ENCODE data around the gene LYSMD4.

Gene LYSMD4

DNA sequence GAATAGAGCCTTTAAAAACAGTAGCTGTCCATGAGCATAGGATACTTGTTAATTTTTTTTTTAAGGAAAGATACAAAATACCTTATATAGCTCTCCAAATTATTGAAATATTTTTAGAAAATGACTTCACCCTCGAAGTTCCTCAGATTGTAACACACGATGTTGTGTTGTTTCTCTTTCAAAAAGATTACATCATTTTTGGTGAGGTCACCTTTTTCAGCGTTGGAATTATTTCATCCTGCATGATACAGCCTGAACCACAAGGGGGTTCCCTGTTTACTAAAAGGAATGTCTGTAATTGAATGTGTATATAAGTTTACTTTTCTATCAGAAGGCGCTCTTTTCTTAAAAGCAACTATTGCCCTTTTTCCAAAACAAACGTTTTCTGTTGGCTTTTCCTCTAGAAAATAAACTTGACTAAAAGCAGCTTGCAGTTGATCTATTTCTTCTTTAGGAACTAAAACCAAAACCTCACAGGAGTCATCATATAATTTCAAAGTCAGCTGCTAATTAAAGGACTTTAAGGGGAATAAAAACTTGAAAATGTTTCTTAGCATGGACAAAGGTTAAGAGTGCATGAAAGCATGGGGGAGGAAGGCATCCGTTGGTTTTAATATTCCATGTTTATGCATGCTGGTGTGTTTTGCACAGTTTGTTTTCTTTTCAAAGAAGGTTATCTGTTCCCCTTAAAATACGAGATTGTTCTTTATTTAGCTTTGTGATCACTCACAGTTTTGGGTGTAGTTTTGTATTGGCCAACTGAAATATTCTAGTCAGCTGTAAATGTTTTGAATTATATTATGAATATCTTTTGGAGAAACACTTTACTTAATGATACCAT is 29.4 kb downstream of the LYSMD4 start:
- no peak for DNase-seq

DNA sequence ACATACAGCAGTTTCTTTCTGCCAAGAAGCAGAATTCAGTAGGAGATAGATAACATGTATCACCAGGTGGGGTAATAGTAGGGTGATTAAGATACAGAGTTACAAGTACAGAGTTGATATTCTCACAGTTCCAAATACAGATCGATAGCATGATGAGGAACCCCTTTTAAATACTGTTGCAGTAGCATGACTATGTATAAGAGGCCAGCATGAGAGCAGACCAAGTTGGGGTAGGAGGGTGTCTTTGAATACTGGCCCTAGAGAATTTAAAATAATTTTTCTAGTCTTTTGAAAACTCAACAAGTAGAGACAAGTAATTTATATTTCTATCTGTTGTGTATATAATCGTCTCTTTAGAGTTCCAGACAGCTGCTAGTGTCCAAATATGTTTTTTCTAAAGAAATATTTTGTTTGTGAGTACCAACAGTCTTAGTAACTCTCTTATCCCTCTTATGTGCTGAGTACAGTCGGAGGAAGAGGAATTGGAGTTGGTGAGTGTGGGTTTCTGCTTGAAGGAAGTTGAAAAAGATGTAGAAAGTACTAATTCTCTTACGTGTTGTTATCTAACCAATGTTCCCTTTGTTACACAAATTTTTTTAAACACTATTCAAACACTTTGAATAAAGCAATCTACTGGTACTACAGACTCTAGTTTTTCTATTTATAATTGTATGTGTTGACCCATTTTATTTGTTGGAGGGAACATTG is 30.2 kb downstream of the LYSMD4 start:
- no peak for DNase-seq

DNA sequence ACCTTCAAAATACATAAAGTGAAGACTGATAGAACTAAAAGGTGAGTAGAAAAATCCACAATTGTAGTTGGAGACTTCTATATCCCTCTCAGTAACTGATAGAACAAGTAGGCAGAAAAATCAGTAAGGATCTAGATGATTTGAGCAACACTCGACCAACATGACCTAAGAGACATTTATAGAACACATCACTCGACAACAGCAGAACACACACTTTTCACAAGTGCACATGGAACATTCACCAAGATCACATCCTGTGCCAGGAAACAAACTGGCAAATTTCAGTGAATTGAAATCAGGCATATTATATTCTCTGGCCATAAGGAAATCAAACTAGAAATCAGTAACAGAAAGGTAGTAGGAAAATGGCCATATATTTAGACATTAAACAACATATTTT is 37.1 kb downstream of the LYSMD4 start:
- no peak for DNase-seq

DNA sequence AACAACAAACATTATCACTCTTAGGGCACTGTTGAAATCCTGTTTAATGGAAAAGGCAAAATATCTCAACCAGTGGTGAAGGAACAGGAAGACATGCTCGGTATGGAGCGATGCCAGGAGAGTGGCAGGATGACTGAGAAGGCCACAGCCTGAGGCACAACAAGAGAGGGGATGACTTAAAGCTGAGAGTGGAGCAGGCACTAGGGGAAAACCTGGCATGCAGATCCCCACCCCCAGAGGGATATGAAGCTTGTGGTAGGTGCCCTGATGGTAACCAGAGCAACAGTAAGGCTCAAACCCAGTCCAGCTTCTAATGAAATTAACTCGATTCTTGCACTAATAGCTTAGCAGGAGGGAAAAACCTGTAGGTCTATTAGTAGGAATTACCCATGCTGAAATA is 40.4 kb downstream of the LYSMD4 start:
- DNase-seq: no peak

DNA sequence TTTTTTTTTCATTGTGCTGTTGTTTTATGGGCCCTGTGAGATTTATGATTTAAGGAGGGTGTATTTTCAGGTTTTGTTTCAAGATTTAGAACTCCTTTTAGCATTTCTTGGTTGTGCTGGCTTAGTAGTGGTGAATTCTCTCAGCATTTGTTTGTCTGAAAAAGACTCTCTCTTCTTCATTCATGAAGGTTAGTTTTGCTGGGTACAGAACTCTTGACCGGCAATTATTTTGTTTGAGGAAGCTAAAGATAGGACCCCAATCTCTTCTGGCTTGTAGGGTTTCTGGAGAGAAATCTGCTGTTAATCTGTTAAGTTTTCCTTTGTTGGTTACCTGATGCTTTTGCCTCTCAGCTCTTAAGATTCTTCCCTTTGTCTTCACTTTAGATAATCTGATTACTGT is 46.9 kb downstream of the LYSMD4 start:
- DNase-seq: no peak

DNA sequence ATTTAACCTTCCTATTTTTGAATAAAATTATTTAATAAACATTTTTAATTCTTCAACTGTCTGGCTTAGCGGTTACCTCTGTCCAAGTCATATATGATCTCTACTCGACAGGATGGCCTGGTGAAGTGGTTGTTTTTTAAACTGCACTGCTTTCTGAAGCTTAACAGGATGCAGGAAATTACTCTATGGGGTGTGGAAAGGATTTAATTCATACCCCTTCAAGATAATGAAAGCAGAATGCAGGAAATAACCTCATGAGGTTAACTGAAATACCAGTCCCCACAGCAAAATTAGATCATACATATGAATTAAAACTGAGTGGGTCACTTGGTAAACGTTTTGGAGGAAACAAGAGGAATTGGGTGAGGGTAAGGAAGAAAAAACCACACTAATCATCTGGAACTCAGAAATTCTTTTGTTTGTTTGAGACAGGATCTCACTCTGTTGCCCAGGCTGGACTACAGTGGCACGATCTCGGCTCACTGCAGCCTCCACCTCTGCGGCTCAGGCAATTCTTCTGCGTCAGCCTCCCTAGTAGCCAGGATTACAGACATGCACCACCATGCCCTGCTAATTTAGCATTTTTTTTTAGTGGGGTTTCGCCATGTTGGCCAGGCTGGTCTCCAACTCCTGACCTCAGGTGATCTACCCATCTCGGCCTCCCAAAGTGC is 50.1 kb downstream of the LYSMD4 start:
- no peak for DNase-seq

DNA sequence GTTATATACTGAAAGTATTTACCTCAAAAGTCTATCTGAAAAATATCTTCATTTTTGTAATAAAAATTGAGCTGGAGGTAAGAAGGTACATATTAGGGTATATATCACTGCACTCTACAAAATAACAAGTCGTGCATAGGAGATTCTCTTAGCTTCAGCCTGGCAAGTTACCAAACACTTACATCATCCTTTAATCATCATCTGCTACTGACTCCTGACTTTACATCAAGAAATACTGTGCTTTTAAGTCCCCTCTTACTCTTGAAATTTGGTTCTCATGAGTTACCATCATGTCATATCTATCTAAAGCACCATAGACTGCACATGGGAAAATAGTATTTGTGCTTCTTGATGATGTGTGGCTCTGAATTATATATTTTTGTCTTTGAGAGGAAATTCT is 50.8 kb downstream of the LYSMD4 start:
- DNase-seq: no peak

DNA sequence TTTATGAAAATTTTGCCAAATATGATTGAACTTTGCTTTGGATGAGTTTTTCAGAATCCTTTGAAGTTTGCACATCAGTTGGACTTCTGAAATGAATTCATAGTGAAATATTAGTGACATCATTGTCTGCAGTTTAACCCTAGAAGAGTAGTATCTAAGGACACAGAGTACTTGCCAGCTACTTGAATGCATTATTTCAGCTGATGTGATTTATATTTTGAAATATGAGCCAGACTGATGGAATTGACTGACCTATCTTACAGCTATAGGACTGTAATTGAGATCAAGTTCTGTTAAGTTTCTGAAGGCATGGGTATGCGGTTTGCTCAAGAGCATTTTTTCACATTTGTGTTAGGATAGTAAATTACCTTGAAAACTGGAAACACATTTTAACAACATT is 51.2 kb downstream of the LYSMD4 start:
- no peak for DNase-seq

DNA sequence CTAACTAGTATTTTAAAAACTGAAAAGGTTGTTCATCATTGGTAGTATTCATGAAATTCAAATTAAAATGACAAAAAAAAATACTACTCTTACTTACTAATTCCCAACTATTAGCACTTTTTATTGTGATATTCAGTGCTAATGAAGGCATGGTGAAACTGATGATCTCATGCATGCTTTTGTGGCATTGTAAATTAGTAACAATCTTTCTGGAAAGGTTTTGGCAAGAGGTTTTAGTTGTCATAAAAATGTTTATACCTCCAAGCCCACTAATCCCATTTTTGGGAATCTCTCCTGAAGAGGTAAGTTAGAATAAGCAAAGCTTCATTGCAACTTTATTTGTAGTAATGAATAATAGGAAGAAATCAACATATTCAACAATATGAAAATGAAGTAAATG is 53.0 kb downstream of the LYSMD4 start:
- DNase-seq: no peak

DNA sequence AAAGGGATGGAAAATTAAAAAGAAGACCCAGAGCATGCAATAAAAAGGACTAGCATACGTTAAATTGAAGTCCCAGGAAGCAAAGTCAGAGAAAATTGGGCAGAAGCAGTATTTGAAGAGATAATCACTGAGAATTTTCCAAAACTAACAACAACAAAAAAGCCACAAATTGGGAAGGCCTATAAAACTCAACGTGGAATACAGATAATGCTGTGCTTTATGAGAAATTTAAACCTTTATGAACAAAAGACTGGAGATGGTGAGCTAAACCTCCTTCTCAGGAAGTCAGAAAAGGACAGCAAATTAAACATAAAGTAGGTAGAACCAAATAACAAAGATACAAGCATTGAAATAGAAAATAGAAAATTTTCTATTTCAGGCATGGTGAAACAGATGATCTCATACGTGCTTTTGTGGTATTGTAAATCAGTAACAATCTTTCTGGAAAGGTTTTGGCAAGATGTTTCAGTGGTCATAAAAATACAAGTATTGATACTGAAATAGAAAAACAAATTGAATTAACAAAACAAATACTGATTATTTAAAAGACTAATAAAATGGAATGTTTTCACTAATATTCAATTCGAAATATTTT is 55.6 kb downstream of the LYSMD4 start:
- no peak for DNase-seq
